ENCODE results near the gene DYRK1A. TPM values are rescaled to one million over a fixed set of nuclear protein-coding genes. Genes with fewer than 3 reads are reported as not detected.

DYRK1A gene
- polyA plus RNA-seq, 1 donor: 52.4 TPM

GRCh38 chr21:37384416-37384815 is 17.8 kb downstream of the DYRK1A start:
- DNase-seq (ENCODE audit: low read depth): no peak

- DNase-seq (ENCODE audit: low read depth): no peak
Measured at GRCh38 chr21:37385179-37385765, 18.7 kb downstream of the DYRK1A start.

- no peak for DNase-seq (ENCODE audit: low read depth)
Measured at GRCh38 chr21:37386151-37386550, 19.6 kb downstream of the DYRK1A start.

GRCh38 chr21:37389456-37389855 is 22.9 kb downstream of the DYRK1A start:
- DNase-seq (ENCODE audit: low read depth): no peak

DNA sequence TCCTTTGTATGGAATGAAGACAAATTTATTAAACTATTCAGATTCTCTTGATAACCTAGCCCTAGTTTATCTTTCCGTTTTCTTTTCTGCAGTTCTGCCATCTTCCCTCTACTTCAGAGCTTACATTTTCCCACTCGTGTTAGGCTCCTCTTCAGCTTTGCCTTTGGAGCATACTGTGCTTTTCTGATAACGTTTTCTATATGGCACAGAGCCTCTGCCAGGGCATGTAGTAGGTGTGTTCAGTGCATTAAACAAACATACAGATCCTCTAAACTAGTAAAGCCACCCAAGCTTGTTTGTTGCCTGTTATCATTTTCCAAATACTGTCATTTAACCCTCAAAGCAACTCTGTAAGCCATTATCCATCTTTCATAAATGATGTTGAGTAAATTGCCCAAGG is 25.1 kb downstream of the DYRK1A start:
- no peak for DNase-seq (ENCODE audit: low read depth)

DNA sequence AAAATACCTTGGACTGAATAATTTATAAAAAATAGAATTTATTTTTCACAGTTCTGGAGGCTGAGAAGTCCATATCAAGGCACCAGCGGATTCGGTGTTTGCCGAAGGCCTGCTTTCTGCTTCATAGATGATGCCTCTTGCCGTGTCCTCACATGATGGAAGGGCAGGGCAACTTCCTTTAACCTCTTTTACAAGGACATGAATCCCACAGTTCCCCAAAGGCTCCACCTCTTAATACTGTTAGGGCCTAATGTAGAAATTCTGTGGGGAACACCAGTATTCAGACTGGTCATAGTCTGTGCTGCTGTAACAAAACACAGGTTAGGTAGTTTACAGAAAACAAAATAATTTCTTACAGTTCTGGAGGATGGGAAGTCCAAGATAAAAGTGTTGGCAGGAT is 25.9 kb downstream of the DYRK1A start:
- no peak for DNase-seq (ENCODE audit: low read depth)

GRCh38 chr21:37393030-37393429 is 26.5 kb downstream of the DYRK1A start:
- DNase-seq (ENCODE audit: low read depth): no peak

GRCh38 chr21:37393786-37394185 is 27.2 kb downstream of the DYRK1A start:
- DNase-seq (ENCODE audit: low read depth): no peak

GRCh38 chr21:37395961-37396360 is 29.4 kb downstream of the DYRK1A start:
- DNase-seq (ENCODE audit: low read depth): no peak

- no peak for DNase-seq (ENCODE audit: low read depth)
Measured at GRCh38 chr21:37396855-37397254, 30.3 kb downstream of the DYRK1A start.

GRCh38 chr21:37398697-37399096 is 32.1 kb downstream of the DYRK1A start:
- no peak for DNase-seq (ENCODE audit: low read depth)

GRCh38 chr21:37402251-37402867 is 35.8 kb downstream of the DYRK1A start:
- no peak for DNase-seq (ENCODE audit: low read depth)

- no peak for DNase-seq (ENCODE audit: low read depth)
Measured at GRCh38 chr21:37405629-37406028, 39.1 kb downstream of the DYRK1A start.

GRCh38 chr21:37407719-37408420 is 41.3 kb downstream of the DYRK1A start:
- no peak for DNase-seq (ENCODE audit: low read depth)

- DNase-seq (ENCODE audit: low read depth): no peak
Measured at GRCh38 chr21:37408464-37409193, 42.1 kb downstream of the DYRK1A start.

DNA sequence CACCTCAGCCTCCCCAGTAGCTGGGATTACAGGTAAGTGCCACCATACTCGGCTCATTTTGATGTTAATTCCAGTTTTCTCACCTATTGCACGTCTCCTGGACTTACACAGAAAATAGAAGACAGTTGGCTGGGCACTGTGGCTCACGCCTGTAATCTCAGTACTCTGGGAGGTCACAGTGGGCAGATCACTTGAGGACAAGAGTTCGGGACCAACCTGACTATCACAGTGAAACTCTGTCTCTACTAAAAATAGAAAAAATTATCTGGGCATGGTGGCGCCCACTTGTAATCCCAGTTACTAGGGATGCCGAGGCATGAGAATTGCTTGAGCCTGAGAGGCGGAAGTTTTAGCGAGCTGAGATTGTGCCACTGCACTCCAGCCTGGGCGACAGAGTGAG is 44.1 kb downstream of the DYRK1A start:
- DNase-seq (ENCODE audit: low read depth): no peak

GRCh38 chr21:37412603-37413360 is 46.2 kb downstream of the DYRK1A start:
- DNase-seq (ENCODE audit: low read depth): no peak

DNA sequence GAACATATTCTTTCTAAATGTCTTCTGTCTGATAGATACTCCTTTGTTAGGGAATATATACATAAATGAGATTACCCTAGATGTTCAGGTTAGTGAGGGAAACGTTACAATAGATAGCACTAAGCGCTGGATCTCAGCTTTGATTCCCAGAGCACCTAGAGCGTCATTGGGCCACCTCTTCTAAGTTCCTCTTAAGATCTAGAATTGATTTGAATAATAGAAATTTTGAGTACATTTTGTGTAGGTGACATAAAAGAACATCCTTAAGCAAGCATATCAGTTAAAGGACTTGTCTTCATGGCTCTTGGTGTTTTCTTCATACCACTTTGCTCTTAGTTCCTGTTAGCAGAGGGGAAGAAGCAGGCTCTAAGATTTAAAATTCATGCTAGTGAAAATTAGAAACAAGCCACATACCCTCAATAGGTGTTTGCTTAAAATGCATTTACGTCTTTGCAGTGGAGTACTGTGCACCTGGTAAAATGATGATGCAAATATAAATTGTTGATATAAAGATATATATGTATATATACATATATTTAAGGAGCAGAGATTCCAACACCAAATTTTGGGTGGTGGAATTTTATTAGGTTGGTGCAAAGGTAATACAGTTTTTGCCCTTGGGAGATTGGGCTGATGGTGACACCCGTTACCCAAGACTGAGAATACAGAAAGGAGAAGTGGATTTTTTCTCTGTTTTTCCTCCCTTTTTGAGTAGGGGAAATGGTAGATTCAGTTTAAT is 47.1 kb downstream of the DYRK1A start:
- no peak for DNase-seq (ENCODE audit: low read depth)

DNA sequence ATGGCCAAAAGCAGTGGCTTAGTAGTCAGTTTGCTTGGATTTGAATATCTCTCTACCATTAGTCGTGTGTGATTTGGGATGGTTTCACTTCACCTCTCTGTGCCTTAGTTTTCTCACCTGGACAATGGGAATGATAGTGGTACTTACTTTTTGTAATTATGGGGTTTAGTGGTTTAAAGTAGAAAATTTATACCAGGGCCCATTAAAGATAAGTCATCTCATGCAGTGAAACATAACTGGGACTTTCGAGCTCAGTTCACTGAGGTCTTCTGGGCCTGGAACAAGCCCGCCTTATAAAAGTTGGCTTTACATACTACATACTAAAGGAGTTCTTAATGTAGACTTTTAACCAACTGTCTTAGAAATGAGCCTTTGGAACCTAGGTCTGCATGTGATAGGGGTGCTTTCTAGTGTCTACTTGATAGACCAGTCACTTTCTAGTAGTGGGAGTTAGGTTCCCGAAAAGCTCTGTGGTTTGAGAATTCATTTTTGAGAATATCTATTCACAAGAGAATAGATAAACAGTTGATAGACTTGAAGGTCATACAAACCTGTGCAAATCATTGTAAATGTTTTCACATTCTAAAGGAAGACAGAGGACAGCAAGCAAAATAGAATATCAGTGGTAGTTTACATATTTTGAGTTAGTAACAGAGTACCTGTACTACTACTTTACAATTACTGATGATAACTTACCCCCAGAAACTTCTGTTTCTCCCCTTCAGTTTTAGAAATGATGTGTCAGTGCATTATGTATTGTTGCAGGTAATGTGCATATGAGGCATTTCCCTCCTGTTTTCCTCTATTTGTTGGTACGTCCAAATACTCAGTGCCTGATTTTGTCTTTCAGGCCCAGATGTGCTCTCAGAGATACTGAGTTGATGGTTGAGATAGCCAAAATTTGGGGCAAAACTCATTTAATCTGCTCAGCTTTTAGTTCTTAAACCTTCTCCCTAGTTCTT is 48.0 kb downstream of the DYRK1A start:
- no peak for DNase-seq (ENCODE audit: low read depth)

DNA sequence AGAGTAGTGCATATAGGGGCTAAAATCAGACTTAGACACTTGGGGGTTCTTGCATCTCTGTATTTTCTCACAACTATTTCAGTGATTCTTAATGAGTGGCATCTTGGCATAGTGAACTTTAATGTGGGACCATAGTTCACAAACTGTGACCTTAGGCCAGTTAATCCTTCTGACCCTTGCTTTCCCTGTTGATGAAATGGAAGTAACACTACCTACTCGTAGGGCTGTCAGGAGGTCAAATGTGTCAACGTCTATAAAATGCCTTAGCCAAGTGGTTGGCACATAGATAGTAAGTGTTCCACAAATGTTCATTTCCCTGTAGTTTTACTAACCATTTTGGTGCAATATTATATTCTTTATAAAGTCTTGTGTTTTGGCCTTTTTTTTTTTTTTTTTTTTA is 49.4 kb downstream of the DYRK1A start:
- no peak for DNase-seq (ENCODE audit: low read depth)
